A549 (cell line): ENCODE measurements around the gene LSS. TPM values are rescaled to one million over a fixed set of nuclear protein-coding genes. Genes with fewer than 3 reads are reported as not detected.

Experiments
- ATAC-seq, 2 experiments: fragments of 200-7000 bp in 1 of 2; fragments of >200 bp in 1 of 2; cut with Nextera tagmentation in 1 of 2; cut with Tn5 transposase in 1 of 2; 3 replicates each; pipeline versions ENCODE4 v1.8.0 to v1.9.1; 2018 to 2020; ENCODE audit warnings: mild to moderate bottlenecking in 1 of 2, moderate library complexity in 1 of 2
- CTCF ChIA-PET: fragments of 300-600 bp; sonication (Branson Sonifier 250); formaldehyde crosslinking; extraction: SDS; loops from one replicate; lab custom pipeline; 2021; ENCODE audit warnings: antibody characterized with exemption, inconsistent platforms; lab: Yijun Ruan, JAX
- POLR2A ChIA-PET: fragments of 350-600 bp; formaldehyde crosslinking; extraction: SDS; loops from one replicate; lab custom pipeline; 2021; ENCODE audit warnings: antibody characterized with exemption, inconsistent platforms; lab: Yijun Ruan, JAX
- DNase-seq, 2 experiments: peaks; one replicate each; pipeline versions ENCODE4 v3.0.0 to v3.0.0-alpha.2; 2011 to 2016; ENCODE audit warnings: low read depth in 1 of 2, low spot score in 1 of 2
- FAIRE-seq: peaks from 2 replicates; lab custom pipeline; 2011; peaks lifted over from hg19 to GRCh38; lab: Jason Lieb, UNC
- H3K27ac ChIP-seq, 2 experiments: fragments of >200 bp; sonication (Bioruptor Twin); formaldehyde crosslinking; 3 replicates each; pipeline ENCODE4 v1.5.1; 2016 to 2017
- H3K4me1 ChIP-seq: fragments of >200 bp; sonication (Bioruptor Twin); formaldehyde crosslinking; 3 replicates; pipeline ENCODE4 v1.6.1; 2016
- H3K4me2 ChIP-seq: fragments of >200 bp; sonication (Bioruptor Twin); formaldehyde crosslinking; 3 replicates; pipeline ENCODE4 v1.6.1; 2016
- H3K4me3 ChIP-seq: fragments of >200 bp; sonication (Bioruptor Twin); formaldehyde crosslinking; 3 replicates; pipeline ENCODE4 v1.5.1; 2016
- H3K9me3 ChIP-seq: fragments of >200 bp; sonication (Bioruptor Twin); formaldehyde crosslinking; 3 replicates; pipeline ENCODE4 v1.6.1; 2016
- BHLHE40 ChIP-seq: IDR thresholded peaks from 2 replicates; pipeline ENCODE4 v1.6.1; 2012; ENCODE audit warnings: low read depth, low read length, inconsistent platforms
- CHD2 ChIP-seq: fragments of 150-350 bp; IDR thresholded peaks from 2 replicates; pipeline ENCODE4 v1.6.1; 2014; ENCODE audit warnings: low read length; ENCODE audit not compliant: partially characterized antibody
- CHD4 ChIP-seq: fragments of 200-600 bp; sonication (generic); IDR thresholded peaks from 2 replicates; pipeline ENCODE4 v1.6.1; 2016; ENCODE audit warnings: antibody characterized with exemption, mild to moderate bottlenecking, borderline replicate concordance
- EP300 ChIP-seq, 2 experiments: fragments of >200 bp; sonication (Bioruptor Twin); formaldehyde crosslinking; IDR thresholded peaks; 2 replicates in 1 of 2; 3 replicates in 1 of 2; pipeline ENCODE4 v1.6.1; 2016 to 2017
- ESRRA ChIP-seq: fragments of 150-350 bp; IDR thresholded peaks from 2 replicates; pipeline ENCODE4 v1.6.1; 2014; ENCODE audit warnings: mild to moderate bottlenecking, low read length, borderline replicate concordance
- FOSL2 ChIP-seq, 2 experiments: fragments of 450-650 bp in 1 of 2; fragments of >200 bp in 1 of 2; sonication (Bioruptor Twin) in 1 of 2; formaldehyde crosslinking; IDR thresholded peaks; 2 replicates each; pipeline versions ENCODE4 v1.5.0 to v1.6.1; 2016 to 2020; ENCODE audit warnings: mild to moderate bottlenecking in 1 of 2, moderate library complexity in 1 of 2
- HDAC2 ChIP-seq: fragments of 200-600 bp; sonication (generic); IDR thresholded peaks from 2 replicates; pipeline ENCODE4 v1.6.1; 2016
- HOXB13 ChIP-seq: fragments of 250-450 bp; sonication (Bioruptor Pico); IDR thresholded peaks from 2 replicates; pipeline ENCODE4 v1.5.0; 2020; ENCODE audit warnings: low read depth, mild to moderate bottlenecking, moderate library complexity
- JUN ChIP-seq, 2 experiments: fragments of >200 bp; sonication (Bioruptor Twin); formaldehyde crosslinking; IDR thresholded peaks; 2 replicates in 1 of 2; 3 replicates in 1 of 2; pipeline ENCODE4 v1.6.1; 2016 to 2017
- JUNB ChIP-seq: fragments of >200 bp; sonication (Bioruptor Twin); formaldehyde crosslinking; IDR thresholded peaks from 2 replicates; pipeline ENCODE4 v1.6.1; 2016
- KDM1A ChIP-seq: fragments of 200-600 bp; sonication (generic); IDR thresholded peaks from 2 replicates; pipeline ENCODE4 v1.6.1; 2016; ENCODE audit warnings: low read depth, mild to moderate bottlenecking
- MAFK ChIP-seq: fragments of 450-650 bp; IDR thresholded peaks from 2 replicates; pipeline ENCODE4 v1.6.1; 2014; ENCODE audit not compliant: partially characterized antibody
- MAZ ChIP-seq: fragments of 150-350 bp; IDR thresholded peaks from 2 replicates; pipeline ENCODE4 v1.6.1; 2014; ENCODE audit warnings: antibody characterized with exemption, low read depth, low read length, borderline replicate concordance
- MYC ChIP-seq: IDR thresholded peaks from 2 replicates; pipeline ENCODE4 v1.6.1; 2012; ENCODE audit warnings: mild to moderate bottlenecking, inconsistent platforms, low read length, improper control_type of control experiment, borderline replicate concordance
- PHF8 ChIP-seq: fragments of 200-600 bp; sonication (generic); IDR thresholded peaks from 2 replicates; pipeline ENCODE4 v1.6.1; 2016; ENCODE audit warnings: low read depth, mild to moderate bottlenecking, antibody characterized with exemption, moderate library complexity, borderline replicate concordance
- POLR2A ChIP-seq: IDR thresholded peaks from 2 replicates; pipeline ENCODE4 v1.6.1; 2012; ENCODE audit warnings: mild to moderate bottlenecking, low read length
- RAD21 ChIP-seq, 2 experiments: fragments of >200 bp in 1 of 2; sonication (Bioruptor Twin) in 1 of 2; formaldehyde crosslinking in 1 of 2; IDR thresholded peaks in 1 of 2; conservative IDR thresholded peaks in 1 of 2; 2 replicates in 1 of 2; 3 replicates in 1 of 2; pipeline ENCODE4 v1.6.1; 2012 to 2018; ENCODE audit warnings: inconsistent platforms in 1 of 2
- RARB ChIP-seq: fragments of 250-450 bp; sonication (Bioruptor Pico); IDR thresholded peaks from 2 replicates; pipeline ENCODE4 v1.8.0; 2021; ENCODE audit warnings: mild to moderate bottlenecking, moderate library complexity
- RFX5 ChIP-seq: fragments of 450-650 bp; IDR thresholded peaks from 2 replicates; pipeline ENCODE4 v1.7.1; 2014; ENCODE audit warnings: antibody characterized with exemption, mild to moderate bottlenecking, moderate library complexity
- SREBF2 ChIP-seq: fragments of 450-650 bp; IDR thresholded peaks from 2 replicates; pipeline ENCODE4 v1.6.1; 2014; ENCODE audit warnings: mild to moderate bottlenecking, moderate library complexity
- TFCP2L1 ChIP-seq: fragments of 250-450 bp; sonication (Bioruptor Pico); IDR thresholded peaks from 2 replicates; pipeline ENCODE4 v1.5.0; 2021; ENCODE audit warnings: mild to moderate bottlenecking
- ZFP36 ChIP-seq: fragments of 450-650 bp; IDR thresholded peaks from 2 replicates; pipeline ENCODE4 v1.6.1; 2014; ENCODE audit warnings: borderline replicate concordance; ENCODE audit not compliant: partially characterized antibody
- ZSCAN20 ChIP-seq: fragments of 250-450 bp; sonication (Bioruptor Pico); IDR thresholded peaks from 2 replicates; pipeline ENCODE4 v1.8.0; 2022; ENCODE audit warnings: mild to moderate bottlenecking, moderate library complexity
- WGBS: methylation state at CpG from one replicate; pipeline ENCODE4 v1.1.6; 2017; ENCODE audit errors: missing lambda C conversion rate; 5-methylcytosine and 5-hydroxymethylcytosine counted together
- polyA plus RNA-seq, 4 experiments: library from polyadenylated mRNA; depleted of rRNA in 3 of 4; stranded (reverse); fragments of >200 nt; fragmentation: RNase III in 1 of 4; extraction: RNeasy Plus Mini Kit Qiagen cat#74134 plus additional on column Dnase treatment in 1 of 4; gene quantifications; 2 replicates in 3 of 4; 3 replicates in 1 of 4; pipeline ENCODE4 v1.2.3, GENCODE V29; 2011 to 2017
- TF ChIP-seq, protein P1 (sequence below): fragments of >200 bp; sonication (Bioruptor Twin); formaldehyde crosslinking; IDR thresholded peaks from 2 replicates; pipeline ENCODE4 v1.6.1; 2016
- TF ChIP-seq, protein P2 (sequence below): fragments of 250-450 bp; sonication (Bioruptor Pico); IDR thresholded peaks from 2 replicates; pipeline ENCODE4 v1.5.0; 2020; ENCODE audit warnings: low read depth, mild to moderate bottlenecking, moderate library complexity
- TF ChIP-seq, protein P3 (sequence below): fragments of 450-650 bp; IDR thresholded peaks from 2 replicates; pipeline ENCODE4 v1.6.1; 2014; ENCODE audit warnings: antibody characterized with exemption
- TF ChIP-seq, protein P4 (sequence below): IDR thresholded peaks from 2 replicates; pipeline ENCODE4 v1.6.1; 2012

Gene LSS
- polyA plus RNA-seq, 2 of the 4 experiments (the other 2 are of a cell fraction) = 9.5 to 22.0 TPM

DNA sequence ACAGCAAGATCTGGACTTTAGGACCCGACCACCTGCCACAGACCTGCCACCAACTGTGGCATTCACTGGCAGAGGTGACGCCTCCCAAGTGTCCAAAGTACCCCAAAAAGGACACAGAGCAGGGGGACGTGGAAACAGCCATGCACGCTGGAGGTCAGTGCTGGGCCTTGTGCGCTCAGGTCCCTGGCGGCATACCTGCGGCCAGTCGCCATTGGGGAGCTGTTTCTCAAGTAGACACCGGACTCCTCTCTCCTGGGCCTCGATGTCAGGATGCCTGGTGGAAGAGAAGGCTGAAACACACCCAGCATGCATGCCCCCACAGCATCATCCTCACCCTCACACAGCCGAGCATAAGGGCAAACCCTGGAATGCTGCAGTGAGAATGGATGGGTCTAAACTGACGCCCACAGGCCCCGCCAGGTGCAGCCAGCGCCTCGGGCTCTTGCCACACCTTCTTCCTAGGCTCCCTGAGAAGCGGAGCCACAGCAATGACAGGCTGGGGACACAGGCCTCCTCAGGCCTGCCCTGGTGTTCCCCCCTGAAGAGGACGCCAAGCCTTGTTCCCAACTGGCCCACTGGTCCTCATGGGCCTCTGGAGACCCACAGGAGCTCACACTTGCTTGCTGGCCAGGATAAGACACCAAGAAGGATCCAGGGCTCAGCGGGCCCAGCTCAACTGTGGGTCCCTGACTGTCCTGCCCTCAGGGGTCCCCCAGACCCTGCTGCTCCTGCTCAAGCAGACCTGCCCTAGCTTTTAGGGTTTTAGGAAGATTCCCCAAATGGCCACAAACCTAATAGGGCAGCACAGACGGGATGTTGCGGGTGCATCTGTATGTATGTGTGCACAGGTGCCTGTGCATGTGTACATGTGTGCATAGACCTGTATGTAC is 36.6 kb downstream of the LSS start:
- H3K4me1 ChIP-seq = peaks cover 11% of the 10 kb centered on the region
- ChIA-PET POLR2A (no interaction called here), CTCF (interaction anchor here (1.0 to 1.9 kb wide), 3 partner anchors 15 to 48 kb away, joined by 3 to 6 read pairs (median 3); no protein-coding TSS in a partner anchor)
- H3K4me2 ChIP-seq = no peak overlapping the region
- no peak for ATAC-seq
- WGBS = 90% methylated on average over 5 of the region's 20 CpGs
- TF ChIP-seq RAD21 (conservative IDR thresholded peaks at IDR 0.05 in 1 of 2, IDR thresholded peaks at IDR 0.05 in 1 of 2) (no peak), POLR2A (no peak), FOSL2 (IDR thresholded peaks at IDR 0.05) (no peak), FOSL2 (CRISPR knock-in tag; IDR thresholded peaks at IDR 0.05) (no peak), HOXB13 (CRISPR knock-in tag) (no peak), KDM1A (no peak), BHLHE40 (no peak)
- TF ChIP-seq, protein P1, sequence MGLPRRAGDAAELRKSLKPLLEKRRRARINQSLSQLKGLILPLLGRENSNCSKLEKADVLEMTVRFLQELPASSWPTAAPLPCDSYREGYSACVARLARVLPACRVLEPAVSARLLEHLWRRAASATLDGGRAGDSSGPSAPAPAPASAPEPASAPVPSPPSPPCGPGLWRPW = no peak
- TF ChIP-seq, protein P2, sequence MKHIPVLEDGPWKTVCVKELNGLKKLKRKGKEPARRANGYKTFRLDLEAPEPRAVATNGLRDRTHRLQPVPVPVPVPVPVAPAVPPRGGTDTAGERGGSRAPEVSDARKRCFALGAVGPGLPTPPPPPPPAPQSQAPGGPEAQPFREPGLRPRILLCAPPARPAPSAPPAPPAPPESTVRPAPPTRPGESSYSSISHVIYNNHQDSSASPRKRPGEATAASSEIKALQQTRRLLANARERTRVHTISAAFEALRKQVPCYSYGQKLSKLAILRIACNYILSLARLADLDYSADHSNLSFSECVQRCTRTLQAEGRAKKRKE (CRISPR knock-in tag) = no peak
- TF ChIP-seq, all 56 proteins: peak for 0
- DNase-seq (no peak), FAIRE-seq (no peak)
- no peak overlapping the region for H3K4me3 ChIP-seq
- no peak overlapping the region for H3K27ac ChIP-seq
- H3K9me3 ChIP-seq = no peaks in the 10 kb centered on the region

DNA sequence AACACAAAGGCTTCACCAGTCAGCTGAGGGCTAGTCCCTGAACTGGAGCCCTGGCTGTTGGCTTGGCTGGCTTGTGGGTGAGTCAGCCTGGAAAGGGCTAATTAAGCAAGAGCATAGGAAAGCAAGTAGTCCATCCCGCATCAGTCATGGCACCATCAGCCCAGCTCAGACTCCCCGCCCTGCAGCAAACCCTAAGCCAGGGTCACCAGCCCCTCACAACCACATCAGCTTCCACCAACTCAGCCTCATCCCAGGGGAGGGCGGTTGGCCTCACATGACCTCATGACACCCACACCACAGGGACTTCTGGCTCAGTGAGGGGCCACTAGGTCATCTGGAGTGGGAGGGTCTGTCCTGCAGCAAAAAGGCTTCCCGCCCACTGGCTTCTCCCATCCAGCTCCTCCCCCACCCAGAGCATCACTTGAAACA is 37.3 kb downstream of the LSS start:
- no peak overlapping the region for H3K27ac ChIP-seq
- POLR2A ChIA-PET = no interaction called here
- no peaks in the 10 kb centered on the region for H3K9me3 ChIP-seq
- ATAC-seq (peak in 1 of 2 experiments; percentile 50; a peak in 3 of 6 replicates), FAIRE-seq (no peak), DNase-seq (no peak)
- H3K4me1 ChIP-seq = peaks cover 11% of the 10 kb centered on the region
- H3K4me2 ChIP-seq = no peak overlapping the region
- TF ChIP-seq RFX5 (no peak), HDAC2 (no peak), RARB (CRISPR knock-in tag) (no peak), ZSCAN20 (CRISPR knock-in tag) (no peak), JUN (IDR thresholded peaks at IDR 0.05) (no peak), MAFK (no peak), ESRRA (no peak), MAZ (no peak), MYC (no peak), CHD4 (no peak), CHD2 (no peak), TFCP2L1 (CRISPR knock-in tag) (no peak), JUNB (no peak), SREBF2 (no peak), EP300 (IDR thresholded peaks at IDR 0.05) (no peak), PHF8 (no peak), ZFP36 (no peak)
- TF ChIP-seq, protein P1 = no peak
- TF ChIP-seq, protein P3, sequence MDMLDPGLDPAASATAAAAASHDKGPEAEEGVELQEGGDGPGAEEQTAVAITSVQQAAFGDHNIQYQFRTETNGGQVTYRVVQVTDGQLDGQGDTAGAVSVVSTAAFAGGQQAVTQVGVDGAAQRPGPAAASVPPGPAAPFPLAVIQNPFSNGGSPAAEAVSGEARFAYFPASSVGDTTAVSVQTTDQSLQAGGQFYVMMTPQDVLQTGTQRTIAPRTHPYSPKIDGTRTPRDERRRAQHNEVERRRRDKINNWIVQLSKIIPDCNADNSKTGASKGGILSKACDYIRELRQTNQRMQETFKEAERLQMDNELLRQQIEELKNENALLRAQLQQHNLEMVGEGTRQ = no peak
- TF ChIP-seq, protein P4, sequence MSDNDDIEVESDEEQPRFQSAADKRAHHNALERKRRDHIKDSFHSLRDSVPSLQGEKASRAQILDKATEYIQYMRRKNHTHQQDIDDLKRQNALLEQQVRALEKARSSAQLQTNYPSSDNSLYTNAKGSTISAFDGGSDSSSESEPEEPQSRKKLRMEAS = no peak
- CTCF ChIA-PET = interaction anchor here (1.0 to 1.9 kb wide), 3 partner anchors 16 to 48 kb away, joined by 3 to 6 read pairs (median 3); no protein-coding TSS in a partner anchor
- H3K4me3 ChIP-seq = no peak overlapping the region
- WGBS = 75% methylated on average over 2 of the region's 4 CpGs
